GM19467 (cell line): ENCODE measurements around the gene BRD3OS.
"Not testable (repeated sequence)": the region's sequence is repeated elsewhere in the genome, so short reads cannot be mapped to it uniquely, and the experiment has no call there.

Experiments
- ATAC-seq: cut with Tn5 transposase; IDR thresholded peaks from one replicate; pipeline ENCODE4 v1.9.1; 2021; ENCODE audit warnings: mild to moderate bottlenecking, moderate library complexity; ENCODE audit not compliant: unreplicated experiment

The BRD3OS gene

GRCh38 chr9:133987946-133988665 lies 37.2 kb upstream of the BRD3OS start:
- ATAC-seq: no peak

GRCh38 chr9:133988771-133989170 lies 36.5 kb upstream of the BRD3OS start:
- not testable (repeated sequence) for ATAC-seq

- ATAC-seq: no peak
These were observed 35.5 kb upstream of the BRD3OS start for GRCh38 chr9:133989625-133990365.

- ATAC-seq: no peak
These were observed 34.7 kb upstream of the BRD3OS start for GRCh38 chr9:133990366-133991213.

GRCh38 chr9:133991214-133991921 lies 33.9 kb upstream of the BRD3OS start:
- ATAC-seq: peak; percentile 3

GRCh38 chr9:133991964-133992779 lies 33.1 kb upstream of the BRD3OS start, which contains the start of gene VAV2:
Gene VAV2 (minus strand): TSS chr9:133992324. CDS start chr9:133992278, 46 bp downstream.
- peak; percentile 49 for ATAC-seq

- peak; percentile 35 for ATAC-seq
These were observed 32.3 kb upstream of the BRD3OS start for GRCh38 chr9:133992780-133993634.

- no peak for ATAC-seq
These were observed 31.5 kb upstream of the BRD3OS start for GRCh38 chr9:133993635-133994253.

- no peak for ATAC-seq
These were observed 30.8 kb upstream of the BRD3OS start for GRCh38 chr9:133994353-133995011.

GRCh38 chr9:133995012-133995896 lies 30.0 kb upstream of the BRD3OS start:
- ATAC-seq: no peak

GRCh38 chr9:133996531-133997520 lies 28.5 kb upstream of the BRD3OS start:
- no peak for ATAC-seq

- ATAC-seq: no peak
These were observed 27.7 kb upstream of the BRD3OS start for GRCh38 chr9:133997584-133997983.

- no peak for ATAC-seq
These were observed 26.2 kb upstream of the BRD3OS start for GRCh38 chr9:133998915-133999595.

GRCh38 chr9:133999851-134000265 lies 25.4 kb upstream of the BRD3OS start:
- no peak for ATAC-seq

- no peak for ATAC-seq
These were observed 22.5 kb upstream of the BRD3OS start for GRCh38 chr9:134002796-134003195.
